Measurements from ENCODE around the gene DPYD. TPM values are rescaled to one million over a fixed set of nuclear protein-coding genes. Genes with fewer than 3 reads are reported as not detected.

DPYD gene
- total and polyA plus RNA-seq, 2 donors from 2014 or later: 4.9 to 41.6 TPM

DNA sequence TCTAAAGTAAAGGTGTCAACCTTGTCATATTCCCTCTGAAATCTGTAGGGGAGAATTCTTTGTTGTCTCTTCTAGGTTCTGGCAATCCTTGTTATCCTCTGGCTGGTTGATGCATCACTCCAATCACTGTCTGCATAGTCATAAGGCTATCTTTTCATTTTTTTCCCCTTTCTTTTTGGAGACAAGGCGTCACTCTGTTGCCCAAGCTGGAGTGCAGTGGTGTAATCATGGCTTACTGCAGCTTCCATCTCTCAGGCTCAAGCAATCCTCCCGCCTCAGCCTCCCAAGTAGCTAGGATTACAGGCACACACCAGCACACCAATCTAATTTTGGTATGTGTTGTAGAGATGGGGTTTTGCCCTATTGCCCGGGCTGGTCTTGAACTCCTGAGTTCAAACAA is 12.9 kb downstream of the DPYD start:
- Histone ChIP-seq H3K9ac (ENCODE audit: low read length in 3 of 3) (no peak overlapping the region), H3K27ac (ENCODE audit: low read depth in 2 of 2, low read length in 2 of 2) (no peak overlapping the region), H3K4me3 (ENCODE audit: low read length in 3 of 3) (no peak overlapping the region), H3K9me3 (ENCODE audit: control insufficient read depth in 2 of 3, insufficient read depth in 1 of 3, low read length in 3 of 3) (no peaks in the 10 kb centered on the region), H3K27me3 (ENCODE audit: control insufficient read depth, insufficient read depth, low read length) (no peaks in the 10 kb centered on the region), H3K36me3 (ENCODE audit: control insufficient read depth in 2 of 3, insufficient read depth in 3 of 3, low read length in 3 of 3) (no peaks in the 10 kb centered on the region), H3K4me1 (ENCODE audit: control insufficient read depth in 2 of 3, insufficient read depth in 2 of 3, low read depth in 1 of 3, low read length in 3 of 3) (no peaks in the 10 kb centered on the region)
- FAIRE-seq: no peak
- intact Hi-C loops (cut with DNase I): no loop called here
- TF ChIP-seq, protein P1, sequence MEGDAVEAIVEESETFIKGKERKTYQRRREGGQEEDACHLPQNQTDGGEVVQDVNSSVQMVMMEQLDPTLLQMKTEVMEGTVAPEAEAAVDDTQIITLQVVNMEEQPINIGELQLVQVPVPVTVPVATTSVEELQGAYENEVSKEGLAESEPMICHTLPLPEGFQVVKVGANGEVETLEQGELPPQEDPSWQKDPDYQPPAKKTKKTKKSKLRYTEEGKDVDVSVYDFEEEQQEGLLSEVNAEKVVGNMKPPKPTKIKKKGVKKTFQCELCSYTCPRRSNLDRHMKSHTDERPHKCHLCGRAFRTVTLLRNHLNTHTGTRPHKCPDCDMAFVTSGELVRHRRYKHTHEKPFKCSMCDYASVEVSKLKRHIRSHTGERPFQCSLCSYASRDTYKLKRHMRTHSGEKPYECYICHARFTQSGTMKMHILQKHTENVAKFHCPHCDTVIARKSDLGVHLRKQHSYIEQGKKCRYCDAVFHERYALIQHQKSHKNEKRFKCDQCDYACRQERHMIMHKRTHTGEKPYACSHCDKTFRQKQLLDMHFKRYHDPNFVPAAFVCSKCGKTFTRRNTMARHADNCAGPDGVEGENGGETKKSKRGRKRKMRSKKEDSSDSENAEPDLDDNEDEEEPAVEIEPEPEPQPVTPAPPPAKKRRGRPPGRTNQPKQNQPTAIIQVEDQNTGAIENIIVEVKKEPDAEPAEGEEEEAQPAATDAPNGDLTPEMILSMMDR (IDR thresholded peaks at IDR 0.05; ENCODE audit: borderline replicate concordance, extremely low read depth, insufficient read depth): no peak
- no peak for DNase-seq

DNA sequence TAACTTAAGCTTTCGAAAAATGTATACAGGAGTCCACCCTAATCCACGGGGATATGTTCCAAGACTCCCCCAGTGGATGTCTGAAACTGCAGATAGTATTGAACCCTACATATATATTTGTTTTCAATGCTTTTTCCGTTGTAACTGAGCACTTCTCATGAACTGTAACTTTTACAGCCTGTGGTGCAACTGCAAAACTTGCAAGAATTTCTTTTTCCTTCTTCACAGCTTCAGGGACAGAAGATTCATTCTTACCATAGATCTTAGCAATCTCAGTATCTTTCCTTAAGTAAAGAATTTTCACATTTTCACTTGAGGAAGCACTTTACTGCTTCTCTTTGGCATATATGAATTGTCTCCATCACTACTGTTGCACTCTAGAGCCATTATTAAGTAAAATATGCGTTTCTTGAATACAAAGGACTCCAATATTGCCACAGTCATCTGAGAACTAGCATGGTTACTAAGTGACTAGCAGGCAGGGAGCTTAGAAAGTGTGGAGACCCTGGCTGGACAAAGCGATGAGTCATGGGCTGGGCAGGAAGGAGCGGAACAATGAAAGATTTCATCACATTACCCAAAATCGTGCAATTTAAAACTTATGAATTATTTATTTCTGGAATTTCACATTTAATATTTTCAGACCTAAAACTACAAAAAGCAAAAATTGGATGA is 14.1 kb downstream of the DPYD start:
- intact Hi-C loops (cut with DNase I): no loop called here
- H3K36me3 ChIP-seq (ENCODE audit: control insufficient read depth in 2 of 3, insufficient read depth in 3 of 3, low read length in 3 of 3): no peaks in the 10 kb centered on the region
- no peaks in the 10 kb centered on the region for H3K9me3 ChIP-seq (ENCODE audit: control insufficient read depth in 2 of 3, insufficient read depth in 1 of 3, low read length in 3 of 3)
- no peak overlapping the region for H3K27ac ChIP-seq (ENCODE audit: low read depth in 2 of 2, low read length in 2 of 2)
- H3K9ac ChIP-seq (ENCODE audit: low read length in 3 of 3): no peak overlapping the region
- H3K4me1 ChIP-seq (ENCODE audit: control insufficient read depth in 2 of 3, insufficient read depth in 2 of 3, low read depth in 1 of 3, low read length in 3 of 3): no peaks in the 10 kb centered on the region
- H3K27me3 ChIP-seq (ENCODE audit: control insufficient read depth, insufficient read depth, low read length): no peaks in the 10 kb centered on the region
- TF ChIP-seq, protein P1 (IDR thresholded peaks at IDR 0.05; ENCODE audit: borderline replicate concordance, extremely low read depth, insufficient read depth): no peak
- FAIRE-seq: no peak
- peak in 1 of 5 donors; percentile 23 for DNase-seq
- H3K4me3 ChIP-seq (ENCODE audit: low read length in 3 of 3): no peak overlapping the region

DNA sequence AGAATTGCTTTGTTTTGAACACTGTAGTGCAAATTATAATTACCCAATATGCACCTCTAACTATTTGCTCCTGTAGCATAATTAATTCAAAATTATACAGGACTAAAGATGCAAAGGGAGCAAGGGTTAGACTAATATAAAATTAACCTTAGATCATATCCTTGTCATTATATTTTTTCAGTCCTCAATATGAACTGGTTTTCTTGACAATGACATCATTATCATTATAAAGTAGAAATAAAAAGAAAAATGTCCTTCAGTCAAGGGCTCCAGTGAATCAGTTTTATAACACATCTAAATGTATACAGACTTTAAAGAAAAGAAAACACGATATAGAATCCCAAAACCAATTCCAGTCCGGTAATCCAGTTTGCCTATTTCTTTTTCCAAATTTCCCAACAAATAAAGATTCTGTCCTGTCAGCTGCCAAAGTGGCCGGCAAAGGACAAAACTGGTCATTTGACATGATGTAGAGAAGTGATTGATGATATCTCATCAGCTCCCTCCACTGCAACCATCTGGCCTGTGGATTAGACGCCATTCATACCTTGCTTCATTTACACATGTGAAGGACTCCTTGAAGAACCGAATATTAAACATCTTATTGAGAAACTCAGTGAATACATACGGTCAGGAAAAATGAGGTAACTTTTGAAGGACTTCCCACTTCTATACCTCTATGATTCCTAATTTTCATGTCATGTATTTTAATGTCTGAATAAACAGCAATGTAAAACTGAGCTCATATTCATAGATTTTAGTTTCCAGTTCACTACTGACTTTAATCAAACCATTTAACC is 15.5 kb downstream of the DPYD start:
- intact Hi-C loops (cut with DNase I): no loop called here
- H3K4me1 ChIP-seq (ENCODE audit: control insufficient read depth in 2 of 3, insufficient read depth in 2 of 3, low read depth in 1 of 3, low read length in 3 of 3): no peaks in the 10 kb centered on the region

More for the DNA sequence above, 15.5 kb downstream of the DPYD start:
- no peaks in the 10 kb centered on the region for H3K36me3 ChIP-seq (ENCODE audit: control insufficient read depth in 2 of 3, insufficient read depth in 3 of 3, low read length in 3 of 3)
- TF ChIP-seq, protein P1 (IDR thresholded peaks at IDR 0.05; ENCODE audit: borderline replicate concordance, extremely low read depth, insufficient read depth): no peak
- FAIRE-seq (no peak), DNase-seq (no peak)
- H3K9ac ChIP-seq (ENCODE audit: low read length in 3 of 3): no peak overlapping the region
- H3K27me3 ChIP-seq (ENCODE audit: control insufficient read depth, insufficient read depth, low read length): no peaks in the 10 kb centered on the region
- no peak overlapping the region for H3K4me3 ChIP-seq (ENCODE audit: low read length in 3 of 3)
- H3K9me3 ChIP-seq (ENCODE audit: control insufficient read depth in 2 of 3, insufficient read depth in 1 of 3, low read length in 3 of 3): no peaks in the 10 kb centered on the region
- H3K27ac ChIP-seq (ENCODE audit: low read depth in 2 of 2, low read length in 2 of 2): no peak overlapping the region

All from kidney (tissue), 14 donors.